EL (cell line): Measurements from ENCODE around the gene CADPS.

Source experiments
- DNase-seq: peaks from one replicate; pipeline ENCODE4 v3.0.0-alpha.2; 2016

CADPS gene

DNA sequence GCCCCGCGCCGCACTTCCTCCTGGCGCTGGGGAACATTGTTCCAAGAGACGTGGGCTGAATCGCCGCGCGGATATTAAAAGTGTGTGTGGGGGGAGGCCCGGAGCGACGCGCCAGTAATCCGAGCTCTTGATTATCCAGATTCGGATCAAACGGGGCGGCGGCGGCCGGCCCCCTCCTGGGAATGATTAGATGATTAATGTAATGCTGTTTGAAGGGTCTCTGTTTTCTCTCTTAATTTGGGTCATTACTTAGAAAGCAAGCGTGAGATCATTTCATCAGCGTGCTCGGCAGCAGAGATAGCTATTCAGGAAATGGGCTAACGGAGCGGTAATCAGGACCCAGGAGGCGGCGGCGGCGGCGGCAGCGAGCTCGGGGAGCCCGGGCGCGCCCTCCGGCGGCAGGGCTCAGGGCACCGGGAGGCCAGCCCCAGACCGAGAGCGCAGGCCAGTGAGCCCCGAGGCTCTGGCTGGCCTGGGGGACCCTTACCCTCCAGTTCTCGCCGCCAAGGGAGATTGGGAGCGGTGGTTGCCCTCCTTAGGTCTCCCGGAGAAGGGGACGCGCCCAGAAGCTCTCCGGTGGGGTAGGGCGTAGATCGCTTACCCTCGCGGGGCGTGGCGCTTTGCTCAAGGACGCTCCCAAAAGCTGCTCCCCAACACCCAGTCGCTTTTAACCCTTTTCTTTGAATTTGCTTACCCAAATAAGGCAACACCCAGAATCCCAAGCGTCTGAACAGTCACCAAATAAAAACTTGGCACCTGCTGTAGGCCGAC is 506.3 kb downstream of the CADPS start:
- no peak for DNase-seq

DNA sequence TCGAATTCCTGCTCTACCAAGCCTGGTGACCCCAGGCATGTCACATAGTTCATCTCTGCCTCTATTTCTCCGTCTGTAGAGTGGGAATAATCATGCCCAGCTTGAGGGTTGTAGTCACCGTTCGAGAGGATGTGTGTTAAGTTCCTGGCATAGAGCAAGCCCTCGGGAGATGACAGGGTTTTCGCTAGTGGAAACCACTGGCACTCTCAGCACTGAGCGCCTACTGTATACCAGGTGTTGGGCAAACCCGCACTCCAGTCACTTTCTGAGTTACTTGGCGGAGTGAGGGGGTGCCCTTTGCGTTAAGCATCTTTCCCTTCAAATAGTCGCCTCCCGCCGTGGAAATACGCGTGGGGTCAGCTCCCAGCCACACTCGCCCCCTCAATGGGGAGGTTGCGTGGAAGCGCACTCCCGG is 506.9 kb downstream of the CADPS start:
- DNase-seq: no peak

- no peak for DNase-seq
Observed at GRCh38 chr3:62367763-62368195, 507.4 kb downstream of the CADPS start.

- no peak for DNase-seq
Observed at GRCh38 chr3:62366126-62366484, 509.1 kb downstream of the CADPS start.

- no peak for DNase-seq
Observed at GRCh38 chr3:62365391-62366125, 509.7 kb downstream of the CADPS start.

- DNase-seq: no peak
Observed at GRCh38 chr3:62364191-62364590, 511.0 kb downstream of the CADPS start.

DNA sequence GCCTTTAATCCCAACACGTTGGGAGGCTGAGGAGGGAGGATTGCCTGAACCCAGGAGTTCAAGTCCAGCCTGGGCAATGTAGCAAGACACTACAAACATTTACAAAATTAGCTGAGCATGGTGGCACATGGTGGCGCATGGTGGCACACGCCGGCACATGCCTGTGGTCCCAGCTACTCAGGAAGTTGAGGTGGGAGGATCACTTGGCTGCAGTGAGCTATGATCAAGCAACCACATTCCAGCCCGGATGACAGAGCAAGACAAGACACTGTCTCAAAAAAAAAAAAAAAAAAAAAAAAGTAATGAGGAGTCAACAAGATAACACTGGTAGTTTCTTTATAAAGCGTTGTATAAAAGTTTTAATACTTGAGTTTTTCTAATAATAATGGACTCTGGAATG is 511.9 kb downstream of the CADPS start:
- no peak for DNase-seq

GRCh38 chr3:62361824-62362223 is 513.4 kb downstream of the CADPS start:
- DNase-seq: no peak

DNA sequence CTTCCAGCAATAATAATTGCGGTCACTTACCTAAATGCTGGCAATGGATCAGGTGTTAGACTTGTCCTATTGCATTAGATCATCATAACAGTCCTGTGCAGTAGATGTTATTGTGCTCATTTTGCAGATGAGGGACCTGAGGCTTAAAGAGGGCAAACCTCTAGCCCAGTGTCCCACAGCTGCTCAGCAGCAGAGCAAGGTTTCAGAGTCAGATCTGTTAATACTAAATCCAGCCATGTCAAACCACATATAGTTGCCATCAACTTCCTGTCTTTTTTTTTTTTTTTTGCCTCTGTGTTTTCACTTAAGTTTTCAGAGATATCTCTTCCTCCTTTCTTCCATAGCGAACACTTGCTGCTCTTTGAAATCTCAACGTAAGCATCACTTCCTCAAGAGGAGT is 514.0 kb downstream of the CADPS start:
- DNase-seq: no peak

GRCh38 chr3:62359531-62359930 is 515.7 kb downstream of the CADPS start:
- DNase-seq: no peak

DNA sequence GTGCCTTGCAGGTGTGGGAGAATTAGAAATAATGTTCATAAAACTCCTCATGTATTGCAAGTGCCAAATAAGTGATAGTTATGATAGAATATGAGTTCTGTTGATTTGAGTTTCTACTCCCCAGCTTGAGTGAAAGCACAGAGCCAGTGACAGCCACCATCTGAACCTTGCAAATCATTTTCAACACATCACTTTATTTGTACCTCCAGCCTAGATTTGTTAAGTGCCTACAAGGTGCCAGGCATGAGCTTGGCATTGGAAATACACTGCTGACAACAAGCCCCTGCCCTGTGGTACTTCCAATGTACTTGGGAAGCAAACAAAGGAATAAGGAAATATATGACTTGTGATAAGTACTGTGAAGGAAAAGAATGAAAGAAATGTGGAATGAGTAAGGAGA is 518.9 kb downstream of the CADPS start:
- DNase-seq: no peak

GRCh38 chr3:62355703-62356102 is 519.5 kb downstream of the CADPS start:
- no peak for DNase-seq
